GM08714 (cell line): ENCODE measurements around the gene TNFRSF13B.

ENCODE experiments used
- H3K4me3 ChIP-seq: fragments of 200-500 bp; sonication (Bioruptor generic); 2 replicates; pipeline ENCODE4 v1.5.1; 2014; ENCODE audit warnings: mild to moderate bottlenecking, low read length, inconsistent platforms
- ZNF274 ChIP-seq: IDR thresholded peaks from 2 replicates; pipeline ENCODE4 v1.6.1; 2012; ENCODE audit warnings: mild to moderate bottlenecking, low read depth, low read length

The TNFRSF13B gene

GRCh38 chr17:16933317-16934132 is 38.4 kb downstream of the TNFRSF13B start:
- H3K4me3 ChIP-seq = no peak overlapping the region
- no peak for TF ChIP-seq ZNF274

GRCh38 chr17:16932611-16933010 is 39.3 kb downstream of the TNFRSF13B start:
- no peak overlapping the region for H3K4me3 ChIP-seq
- TF ChIP-seq ZNF274 = no peak

GRCh38 chr17:16932156-16932555 is 39.8 kb downstream of the TNFRSF13B start:
- H3K4me3 ChIP-seq = no peak overlapping the region
- TF ChIP-seq ZNF274 = no peak

- H3K4me3 ChIP-seq = no peak overlapping the region
- TF ChIP-seq ZNF274 = no peak
Measured at GRCh38 chr17:16931318-16932060, 40.4 kb downstream of the TNFRSF13B start.

- H3K4me3 ChIP-seq = no peak overlapping the region
- TF ChIP-seq ZNF274 = no peak
Measured at GRCh38 chr17:16930571-16931317, 41.2 kb downstream of the TNFRSF13B start.

GRCh38 chr17:16929757-16930520 is 42.0 kb downstream of the TNFRSF13B start:
- no peak for TF ChIP-seq ZNF274
- no peak overlapping the region for H3K4me3 ChIP-seq

- H3K4me3 ChIP-seq = no peak overlapping the region
- no peak for TF ChIP-seq ZNF274
Measured at GRCh38 chr17:16929035-16929680, 42.8 kb downstream of the TNFRSF13B start.

GRCh38 chr17:16928406-16929034 is 43.4 kb downstream of the TNFRSF13B start:
- TF ChIP-seq ZNF274 = no peak
- no peak overlapping the region for H3K4me3 ChIP-seq

- no peak overlapping the region for H3K4me3 ChIP-seq
- TF ChIP-seq ZNF274 = no peak
Measured at GRCh38 chr17:16927641-16928321, 44.1 kb downstream of the TNFRSF13B start.

GRCh38 chr17:16926571-16927451 is 45.1 kb downstream of the TNFRSF13B start:
- no peak overlapping the region for H3K4me3 ChIP-seq
- no peak for TF ChIP-seq ZNF274

GRCh38 chr17:16926061-16926511 is 45.8 kb downstream of the TNFRSF13B start:
- TF ChIP-seq ZNF274 = no peak
- H3K4me3 ChIP-seq = no peak overlapping the region
